Measurements from ENCODE around the gene RBPMS2. TPM values are rescaled to one million over a fixed set of nuclear protein-coding genes. Genes with fewer than 3 reads are reported as not detected.

RBPMS2 gene
- total and polyA plus RNA-seq, 2 donors (not counting 1 experiment from before 2014, with no cell fraction given): 0.47 to 0.63 TPM

DNA sequence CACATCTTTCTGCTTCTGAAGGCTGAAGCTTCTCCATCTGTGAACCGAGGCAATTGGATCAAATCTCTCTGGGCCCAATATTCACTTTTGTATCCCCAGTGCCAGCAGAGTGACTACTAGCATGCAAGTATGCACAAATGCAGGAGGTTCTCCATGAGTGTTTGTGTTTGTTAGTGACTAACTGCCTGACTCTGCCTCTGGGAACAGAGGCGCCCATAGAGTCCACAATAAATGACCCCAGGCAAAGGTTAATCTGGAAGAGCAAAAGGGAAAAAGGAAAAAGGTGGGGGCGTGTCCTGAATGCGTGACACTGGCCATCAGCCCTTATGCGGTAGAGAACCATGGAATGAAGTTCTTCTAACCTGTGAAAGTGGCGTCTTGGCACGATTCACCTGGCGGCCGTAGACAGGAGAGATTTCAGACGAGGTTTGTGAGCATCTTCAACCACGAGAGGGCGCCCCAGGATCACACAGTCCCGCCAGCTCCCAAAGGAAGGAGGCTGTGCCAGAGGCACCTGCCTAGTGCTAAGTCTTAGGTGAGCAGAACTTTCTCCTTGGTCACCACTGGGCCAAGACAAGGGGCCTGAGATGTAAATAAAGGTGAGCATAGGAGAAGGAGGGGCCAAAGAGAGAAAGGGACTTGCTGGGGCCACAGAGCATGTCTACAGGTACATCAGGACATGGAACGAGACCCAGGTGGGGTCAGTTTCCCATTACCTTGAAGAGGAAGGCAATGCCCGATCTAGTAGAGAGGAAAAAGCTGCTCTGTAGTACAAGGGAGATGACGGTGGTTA lies 44.2 kb downstream of the RBPMS2 start:
- no peak overlapping the region for H3K4me3 Mint-ChIP-seq
- H3K4me1 Mint-ChIP-seq: peaks cover 10% of the 10 kb centered on the region

More for the DNA sequence above, 44.2 kb downstream of the RBPMS2 start:
- H3K9ac ChIP-seq (ENCODE audit: low read length): no peak overlapping the region
- ChIA-PET POLR2A (no interaction called here), CTCF (interaction anchor here (0.6 to 14.1 kb wide), 20 partner anchors 15 to 312 kb away, joined by 3 to 549 read pairs (median 5); no protein-coding TSS in a partner anchor)
- peak overlapping the region; percentile 46 for H3K27ac Mint-ChIP-seq
- no peaks in the 10 kb centered on the region for H3K9me3 Mint-ChIP-seq (ENCODE audit: insufficient read depth)
- peak overlapping the region; percentile 14 for H2AFZ ChIP-seq (ENCODE audit: insufficient read depth, low read depth, low read length, poor library complexity, severe bottlenecking)
- TF ChIP-seq, protein P1, sequence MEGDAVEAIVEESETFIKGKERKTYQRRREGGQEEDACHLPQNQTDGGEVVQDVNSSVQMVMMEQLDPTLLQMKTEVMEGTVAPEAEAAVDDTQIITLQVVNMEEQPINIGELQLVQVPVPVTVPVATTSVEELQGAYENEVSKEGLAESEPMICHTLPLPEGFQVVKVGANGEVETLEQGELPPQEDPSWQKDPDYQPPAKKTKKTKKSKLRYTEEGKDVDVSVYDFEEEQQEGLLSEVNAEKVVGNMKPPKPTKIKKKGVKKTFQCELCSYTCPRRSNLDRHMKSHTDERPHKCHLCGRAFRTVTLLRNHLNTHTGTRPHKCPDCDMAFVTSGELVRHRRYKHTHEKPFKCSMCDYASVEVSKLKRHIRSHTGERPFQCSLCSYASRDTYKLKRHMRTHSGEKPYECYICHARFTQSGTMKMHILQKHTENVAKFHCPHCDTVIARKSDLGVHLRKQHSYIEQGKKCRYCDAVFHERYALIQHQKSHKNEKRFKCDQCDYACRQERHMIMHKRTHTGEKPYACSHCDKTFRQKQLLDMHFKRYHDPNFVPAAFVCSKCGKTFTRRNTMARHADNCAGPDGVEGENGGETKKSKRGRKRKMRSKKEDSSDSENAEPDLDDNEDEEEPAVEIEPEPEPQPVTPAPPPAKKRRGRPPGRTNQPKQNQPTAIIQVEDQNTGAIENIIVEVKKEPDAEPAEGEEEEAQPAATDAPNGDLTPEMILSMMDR (IDR thresholded peaks at IDR 0.05): peak; percentile 94
- TF ChIP-seq EZH2 (IDR thresholded peaks at IDR 0.05; ENCODE audit: borderline replicate concordance, insufficient read depth, low read depth, low read length, poor library complexity, severe bottlenecking): no peak
- H3K4me1 ChIP-seq (ENCODE audit: control insufficient read depth in 2 of 2, insufficient read depth in 2 of 2, low read length in 2 of 2): peaks cover 4 to 7% of the 10 kb centered on the region in 2 donors
- WGBS (ENCODE audit: insufficient coverage): 17% methylated on average over 15 of the region's 16 CpGs
- DNase-seq (peak; percentile 88), ATAC-seq (ENCODE audit: low read depth) (peak; percentile 75)
- H3K4me3 ChIP-seq (ENCODE audit: control extremely low read depth in 1 of 5, extremely low read depth in 1 of 5, insufficient read depth in 1 of 5, low read depth in 2 of 5, low read length in 4 of 5): no peak overlapping the region
- H4K20me1 ChIP-seq (ENCODE audit: control insufficient read depth, insufficient read depth, low read length, poor library complexity, severe bottlenecking): no peaks in the 10 kb centered on the region
- peak overlapping the region; percentile 6 for H3K4me2 ChIP-seq (replicated peaks; ENCODE audit: low read depth, low read length, poor library complexity, severe bottlenecking)
- no peaks in the 10 kb centered on the region for H3K9me3 ChIP-seq (ENCODE audit: control extremely low read depth in 1 of 3, control insufficient read depth in 2 of 3, insufficient read depth in 1 of 3, low read length in 2 of 3)
- intact Hi-C loops (cut with micrococcal nuclease): loop anchor here (1.0 kb wide), 2 partner anchors 79 to 174 kb away; no protein-coding TSS in a partner anchor
- H3K79me2 ChIP-seq (ENCODE audit: control insufficient read depth, insufficient read depth, low read length): no peaks in the 10 kb centered on the region
- H3K27me3 Mint-ChIP-seq: peaks cover 6% of the 10 kb centered on the region
- H3K36me3 ChIP-seq (replicated peaks in 1 of 2; ENCODE audit: control extremely low read depth in 1 of 2, control insufficient read depth in 1 of 2, extremely low read depth in 1 of 2, insufficient read depth in 2 of 2, low read length in 1 of 2): no peaks in the 10 kb centered on the region
- H3K27ac ChIP-seq (ENCODE audit: low read length in 2 of 2): no peak overlapping the region
- H3K27me3 ChIP-seq (replicated peaks in 1 of 4; ENCODE audit: control extremely low read depth in 1 of 4, control insufficient read depth in 3 of 4, insufficient read depth in 4 of 4, low read length in 3 of 4): peaks cover 0 to 7% (median 2%) of the 10 kb centered on the region in 4 experiments

Data from B cell (primary cell).